SW480 (cell line): Measurements from ENCODE around the gene ADAMTS7.
A peak's percentile ranks its signal among the peaks of the same experiment; 100 is the strongest.

Experiments used
- DNase-seq: peaks from one replicate; pipeline ENCODE4 v3.0.0-alpha.2; 2016; ENCODE audit warnings: low spot score

The ADAMTS7 gene

GRCh38 chr15:78715930-78716329, 95.3 kb downstream of the ADAMTS7 start:
- DNase-seq: peak; percentile 16

GRCh38 chr15:78715434-78715833, 95.8 kb downstream of the ADAMTS7 start:
- DNase-seq: no peak

GRCh38 chr15:78714890-78715289, 96.4 kb downstream of the ADAMTS7 start:
- DNase-seq: peak; percentile 72

- no peak for DNase-seq
These were observed 98.3 kb downstream of the ADAMTS7 start for GRCh38 chr15:78712797-78713515.

- DNase-seq: no peak
These were observed 99.6 kb downstream of the ADAMTS7 start for GRCh38 chr15:78711638-78712037.

- peak; percentile 73 for DNase-seq
These were observed 101.9 kb downstream of the ADAMTS7 start for GRCh38 chr15:78709263-78709882.
